HG02973 (cell line): Measurements from ENCODE around the gene RARRES2.
A peak's percentile ranks its signal among the peaks of the same experiment; 100 is the strongest.
"Not testable (repeated sequence)": the region's sequence is repeated elsewhere in the genome, so short reads cannot be mapped to it uniquely, and the experiment has no call there.

Experiments
- ATAC-seq: cut with Tn5 transposase; IDR thresholded peaks from one replicate; pipeline ENCODE4 v1.9.1; 2021; ENCODE audit warnings: moderate library complexity; ENCODE audit not compliant: unreplicated experiment

The RARRES2 gene

GRCh38 chr7:150341263-150342120, at the start of gene RARRES2:
Gene RARRES2, minus strand, starts transcription at chr7:150341629. Its CDS starts 1,020 bp downstream, at chr7:150340609.
- ATAC-seq, result no peak

DNA sequence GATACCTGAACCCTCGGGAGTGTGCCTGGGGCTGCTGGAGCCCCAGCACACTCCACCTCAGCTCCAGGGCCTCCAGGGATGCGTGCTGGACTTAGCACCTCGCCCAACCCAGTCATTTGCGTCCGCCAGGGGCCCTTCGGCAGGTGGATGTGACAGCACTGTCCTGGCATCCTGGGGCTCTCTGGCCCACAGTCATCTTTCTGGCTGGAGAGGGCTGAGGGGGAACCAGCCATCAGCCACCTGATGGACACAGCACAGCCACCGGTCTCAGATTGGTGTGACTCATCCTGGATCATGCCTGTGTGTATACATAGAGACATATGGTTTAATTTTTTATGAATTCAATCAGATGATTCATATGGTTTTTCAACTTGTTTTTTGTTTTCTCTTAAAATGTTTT, 48.8 kb upstream of the RARRES2 start:
- no peak for ATAC-seq

DNA sequence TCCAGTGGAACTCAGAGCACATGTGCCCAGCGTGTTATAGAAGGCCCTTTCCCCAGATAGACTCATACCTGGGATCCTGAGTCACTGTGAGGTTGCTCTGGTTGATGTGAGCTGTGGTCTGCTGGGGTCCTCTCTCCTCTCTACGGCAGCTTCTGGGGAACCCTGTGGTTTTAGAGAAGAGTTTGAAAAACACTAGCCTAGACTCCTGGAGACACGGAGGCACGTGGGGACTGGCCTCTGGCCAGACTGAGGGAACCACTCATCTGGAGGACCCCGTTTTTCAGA, 48.0 kb upstream of the RARRES2 start:
- ATAC-seq, result no peak

GRCh38 chr7:150388709-150389531, 47.5 kb upstream of the RARRES2 start:
- no peak for ATAC-seq

- ATAC-seq, result no peak
These were observed 46.9 kb upstream of the RARRES2 start for GRCh38 chr7:150388306-150388705.

DNA sequence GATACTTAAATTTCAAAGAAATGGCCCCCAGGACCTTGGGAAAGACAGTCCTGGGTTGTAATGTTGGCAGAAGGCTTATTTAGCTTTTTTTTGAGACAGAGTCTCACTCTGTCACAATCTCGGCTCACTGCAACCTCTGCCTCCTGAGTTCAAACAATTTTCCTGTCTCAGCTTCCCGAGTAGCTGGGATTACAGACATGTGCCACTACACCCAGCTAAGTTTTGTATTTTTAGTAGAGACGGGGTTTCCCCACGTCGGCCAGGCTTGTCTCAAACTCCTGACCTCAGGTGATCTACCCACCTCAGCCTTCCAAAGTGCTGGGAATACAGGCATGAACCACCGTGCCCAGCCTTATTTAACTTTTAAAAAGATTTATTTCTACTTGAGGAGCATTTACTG, 44.5 kb upstream of the RARRES2 start:
- ATAC-seq, result not testable (repeated sequence)

GRCh38 chr7:150385302-150385723, 43.9 kb upstream of the RARRES2 start:
- ATAC-seq, result no peak

DNA sequence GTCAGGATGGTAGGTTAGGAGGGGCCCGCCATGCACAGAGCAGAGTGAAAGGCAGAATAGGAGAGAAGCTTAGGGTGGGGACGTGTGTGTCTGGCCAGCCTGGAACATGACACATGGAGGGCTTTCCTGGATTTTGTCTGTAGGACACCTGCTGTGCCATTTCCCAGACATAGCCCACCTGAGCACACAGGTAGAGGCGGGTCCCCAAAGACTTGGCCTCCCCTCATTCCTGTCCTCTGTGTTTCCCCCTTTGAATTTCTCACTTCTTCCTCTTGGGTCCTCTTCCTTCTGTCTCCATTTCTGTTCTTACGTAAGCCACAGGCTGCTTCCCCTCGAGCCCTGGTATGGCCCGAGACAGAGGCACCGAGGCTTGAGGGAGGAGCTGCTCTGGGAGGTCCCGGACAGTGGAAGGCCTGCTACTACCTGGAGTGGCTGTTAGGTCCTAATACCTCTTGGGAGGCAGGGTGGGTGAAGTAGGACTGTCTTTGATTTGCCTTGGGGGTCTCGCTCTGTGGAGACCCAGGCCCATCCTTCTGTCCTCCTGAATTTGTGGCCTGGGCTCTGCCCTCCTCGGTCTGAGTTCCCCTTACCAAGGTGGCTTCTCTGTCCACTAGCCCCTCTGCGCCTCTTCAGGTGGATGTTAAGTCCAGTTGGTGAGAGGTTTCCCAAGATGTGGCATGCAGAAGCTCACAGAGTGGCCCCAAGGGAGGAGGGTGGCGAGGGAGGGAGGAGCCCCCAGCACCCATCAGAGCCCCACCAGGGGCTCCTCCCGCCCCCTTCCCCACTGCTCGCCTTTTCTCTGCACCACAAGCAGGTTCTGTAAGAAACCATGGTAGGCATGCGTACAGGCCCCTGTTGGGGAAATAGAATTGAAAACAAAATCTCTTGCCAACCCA, 43.2 kb upstream of the RARRES2 start:
- ATAC-seq, result no peak

GRCh38 chr7:150383710-150384397, 42.4 kb upstream of the RARRES2 start:
- ATAC-seq, result no peak

DNA sequence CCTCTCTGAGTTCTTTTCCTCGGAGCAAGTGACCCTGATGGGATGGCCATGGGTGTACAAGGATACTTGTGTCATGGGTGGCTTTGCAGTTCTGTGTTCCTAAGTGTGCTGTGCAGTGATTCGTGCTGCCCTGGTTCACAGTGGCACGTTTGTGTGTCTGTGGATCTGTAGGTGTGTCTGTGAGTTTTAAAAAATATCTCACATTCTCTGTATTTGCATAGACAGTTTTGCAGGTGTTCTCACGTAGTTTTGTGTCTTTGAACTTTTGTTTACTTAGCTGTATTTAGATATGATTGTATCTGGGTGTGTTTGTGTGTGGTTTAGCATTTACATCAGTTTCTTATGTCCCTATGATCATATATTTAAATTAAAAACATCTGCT, 41.4 kb upstream of the RARRES2 start:
- ATAC-seq, result no peak

GRCh38 chr7:150382123-150382843, 40.9 kb upstream of the RARRES2 start:
- ATAC-seq, result no peak

DNA sequence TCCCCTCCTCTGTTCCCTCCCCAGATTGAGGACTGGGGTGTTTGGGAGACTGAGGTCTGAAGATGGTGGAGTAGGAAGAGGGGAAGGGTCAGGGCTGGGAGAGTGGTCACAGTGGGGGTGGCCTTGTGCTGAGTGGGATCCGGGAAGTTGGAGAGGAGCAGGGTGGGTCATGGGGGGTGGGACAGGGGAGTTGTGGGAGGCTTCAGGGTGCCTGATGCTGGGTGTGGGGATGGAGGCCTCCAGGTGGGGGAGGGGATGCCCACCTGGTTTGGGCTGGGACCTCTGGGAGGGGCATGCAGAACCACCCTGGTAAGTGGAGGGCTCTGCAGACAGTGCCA, 40.3 kb upstream of the RARRES2 start:
- no peak for ATAC-seq

- ATAC-seq, result no peak
These were observed 39.7 kb upstream of the RARRES2 start for GRCh38 chr7:150381096-150381495.

DNA sequence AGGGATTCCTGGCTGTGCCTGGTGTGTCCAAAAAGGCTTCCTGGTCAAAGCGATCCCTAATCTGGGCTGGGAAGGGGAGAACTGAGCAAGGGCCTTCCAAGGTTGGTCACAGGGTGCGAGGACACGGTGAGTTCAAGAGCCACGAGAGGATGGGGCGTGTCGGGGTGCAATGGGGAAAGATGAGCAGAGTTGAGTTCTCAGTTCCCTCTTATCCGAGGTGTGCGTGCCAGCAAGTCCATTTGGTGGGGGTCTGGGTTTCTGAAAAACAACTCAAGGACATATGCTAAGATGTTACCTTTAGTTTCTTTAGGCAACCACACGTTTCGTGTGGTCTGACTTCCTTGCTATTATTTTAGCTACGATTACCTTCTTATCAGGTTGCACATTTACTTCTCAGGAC, 39.0 kb upstream of the RARRES2 start:
- ATAC-seq, result peak; percentile 22

DNA sequence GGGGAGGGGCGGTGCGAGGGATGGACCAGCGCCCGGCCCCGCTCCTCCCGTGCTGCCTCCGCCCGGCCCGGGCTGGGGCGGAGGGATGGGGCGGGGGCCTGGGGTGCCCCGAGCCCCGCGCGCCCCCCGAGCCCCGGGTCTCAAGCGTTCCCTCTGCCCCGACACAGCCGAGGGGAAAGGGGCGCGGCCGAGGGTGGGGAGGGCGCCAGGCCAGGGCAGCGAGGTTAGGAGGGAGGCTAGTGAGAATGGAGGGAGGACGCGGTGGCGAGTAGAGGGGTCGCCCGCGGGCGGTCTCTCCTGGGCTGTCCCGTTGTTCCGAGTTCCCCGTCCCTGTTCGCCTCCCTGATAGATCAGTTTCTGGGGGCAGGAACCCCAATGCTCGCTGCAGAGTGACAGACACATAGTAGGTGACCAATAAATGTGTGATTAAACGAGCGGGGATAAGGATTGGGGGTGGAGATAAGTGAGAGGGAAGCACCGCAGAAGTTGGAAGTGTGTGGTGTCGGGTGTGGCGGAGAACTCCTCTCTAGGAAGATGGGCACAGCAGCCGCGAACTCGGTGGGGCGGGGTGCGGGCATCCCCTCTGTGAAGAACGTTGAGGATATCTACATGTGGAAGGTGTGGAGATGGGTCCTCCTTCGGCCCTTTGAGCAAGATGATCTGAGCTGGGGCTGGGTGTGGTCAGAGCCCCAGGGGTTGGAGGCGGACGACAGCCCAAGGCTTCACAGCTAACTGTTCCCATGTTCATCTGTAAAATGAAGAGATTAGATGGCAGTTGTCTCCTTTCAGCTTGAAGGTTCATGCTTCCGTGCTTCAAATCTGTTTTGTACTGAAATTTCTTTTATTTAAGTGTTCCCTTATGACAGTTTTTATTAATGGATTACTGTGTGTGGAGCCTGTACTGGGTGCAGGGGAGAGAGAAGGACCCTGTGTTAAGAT, 38.3 kb upstream of the RARRES2 start:
- peak; percentile 12 for ATAC-seq

DNA sequence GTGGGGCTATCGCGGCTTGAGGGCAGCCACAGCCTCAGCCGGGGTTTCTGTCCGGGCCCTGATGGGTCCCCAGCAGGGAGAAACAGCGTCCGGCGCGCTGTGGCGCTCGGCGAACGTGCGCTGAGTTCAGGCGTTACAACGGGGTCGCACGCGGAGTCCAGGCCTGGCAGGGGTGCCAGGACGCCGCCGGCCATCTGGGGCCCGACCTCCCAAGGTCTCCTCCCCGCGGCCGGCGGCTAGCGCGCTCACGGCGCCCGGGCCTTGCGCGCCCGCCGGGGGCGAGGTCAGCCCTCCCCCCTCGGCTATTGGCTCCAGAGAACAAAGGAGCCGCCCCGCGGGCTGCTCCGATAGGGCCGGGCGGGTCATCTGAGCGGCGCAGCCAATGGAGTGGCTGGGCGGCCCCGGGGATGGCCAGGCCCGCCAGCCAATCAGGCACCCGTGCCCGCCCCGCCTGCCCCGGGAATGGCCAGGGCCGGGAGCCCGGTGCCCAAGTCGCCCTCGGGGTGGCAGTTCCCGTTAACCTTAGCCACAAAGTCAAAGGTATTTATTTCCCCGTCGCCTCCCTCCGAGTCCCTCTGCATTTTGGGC, 37.5 kb upstream of the RARRES2 start, which contains the start of gene ZNF775:
Gene ZNF775 (plus strand): TSS at position 478 of the 588 bp plus-strand sequence. CDS start 9,141 bp downstream, outside the sequence.
- ATAC-seq, result peak; percentile 77

DNA sequence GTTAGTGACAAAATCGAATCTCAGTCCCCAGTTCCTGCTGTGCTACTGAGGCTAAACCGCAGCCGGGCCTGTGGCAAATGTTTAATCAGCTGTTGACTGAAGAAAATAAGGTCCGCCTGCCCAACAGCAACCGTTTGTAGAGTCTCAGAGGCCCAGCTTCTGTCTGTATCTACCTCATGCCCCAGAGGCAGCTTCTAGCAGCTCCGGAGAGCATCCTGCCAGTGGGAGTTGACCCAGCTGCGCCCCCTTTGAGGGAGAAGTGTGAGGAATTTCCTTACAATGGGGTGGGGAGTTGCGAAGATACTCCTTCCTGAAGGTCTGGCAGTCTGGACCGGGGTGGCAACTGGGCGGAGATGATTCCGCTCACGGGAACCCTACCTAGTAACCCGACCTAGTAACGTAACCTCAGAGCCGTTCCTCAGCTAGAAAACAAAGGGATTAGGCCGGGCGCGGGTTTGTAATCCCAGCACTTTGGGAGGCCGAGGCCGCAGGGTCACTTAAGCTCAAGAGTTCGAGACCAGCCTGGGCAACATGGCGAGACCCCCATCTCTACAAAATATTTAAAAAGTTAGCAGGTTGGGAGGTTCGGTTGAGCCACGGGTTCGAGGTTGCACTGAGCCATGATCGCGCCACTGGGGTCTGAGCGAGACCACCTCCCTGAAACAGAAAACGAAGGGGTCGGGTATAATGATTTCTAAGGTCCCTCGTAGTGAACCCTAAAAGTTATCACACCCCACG, 36.9 kb upstream of the RARRES2 start:
- no peak for ATAC-seq

GRCh38 chr7:150377635-150378034, 36.2 kb upstream of the RARRES2 start:
- no peak for ATAC-seq
